ENCODE results near the gene OSMR.
A peak's percentile ranks its signal among the peaks of the same experiment; 100 is the strongest.

Gene OSMR

DNA sequence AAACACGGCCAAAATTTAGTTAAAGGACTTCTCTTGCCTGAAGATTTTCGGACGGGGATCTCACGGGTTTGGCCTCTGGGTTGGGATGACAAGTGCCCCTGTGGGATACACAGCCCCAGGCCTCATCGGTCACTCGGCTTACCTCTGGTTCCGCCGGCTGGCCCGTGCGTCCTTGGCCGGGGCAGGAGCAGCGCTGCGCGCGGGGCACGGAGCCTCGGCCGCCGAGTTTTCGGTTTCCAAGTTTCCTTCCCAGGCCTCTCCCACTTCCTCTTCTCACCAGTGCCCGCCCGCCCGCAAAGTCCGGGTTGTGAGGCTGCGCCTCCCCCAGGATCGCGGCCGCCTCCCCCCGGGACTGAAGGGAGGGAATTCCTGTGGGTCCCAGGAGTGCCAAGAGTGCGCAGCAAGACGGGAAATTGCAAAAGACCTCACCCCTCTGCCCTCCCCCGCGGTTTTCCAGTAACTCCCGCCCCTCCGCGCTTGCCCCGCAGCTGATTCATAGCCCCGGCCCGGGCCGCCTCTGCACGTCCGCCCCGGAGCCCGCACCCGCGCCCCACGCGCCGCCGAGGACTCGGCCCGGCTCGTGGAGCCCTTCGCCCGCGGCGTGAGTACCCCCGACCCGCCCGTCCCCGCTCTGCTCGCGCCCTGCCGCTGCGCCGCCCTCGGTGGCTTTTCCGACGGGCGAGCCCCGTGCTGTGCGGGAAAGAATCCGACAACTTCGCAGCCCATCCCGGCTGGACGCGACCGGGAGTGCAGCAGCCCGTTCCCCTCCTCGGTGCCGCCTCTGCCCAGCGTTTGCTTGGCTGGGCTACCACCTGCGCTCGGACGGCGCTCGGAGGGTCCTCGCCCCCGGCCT lies at the start of gene OSMR:
Gene OSMR, plus strand, starts transcription at position 487 of the 853 bp plus-strand sequence. CDS start 23,033 bp downstream, outside the sequence.
- DNase-seq = no peak

DNA sequence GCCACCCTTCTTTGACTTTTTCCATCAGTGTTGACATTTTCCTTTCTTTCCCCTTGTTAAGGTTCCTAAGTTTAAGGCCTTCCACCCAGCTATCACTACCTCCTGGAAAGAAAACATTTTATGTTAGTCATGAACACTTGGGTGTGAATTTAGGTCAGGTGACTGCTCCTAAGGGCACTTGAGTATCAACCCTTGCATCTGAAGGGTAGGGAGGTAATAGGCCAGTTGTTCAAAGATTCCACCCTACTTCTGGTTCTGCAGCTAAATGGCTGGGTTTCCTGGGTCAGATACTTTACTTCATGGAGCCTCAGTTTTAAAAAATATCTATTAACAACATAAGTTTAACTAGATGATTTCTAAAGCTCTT lies 49.1 kb upstream of the OSMR start:
- DNase-seq = no peak

DNA sequence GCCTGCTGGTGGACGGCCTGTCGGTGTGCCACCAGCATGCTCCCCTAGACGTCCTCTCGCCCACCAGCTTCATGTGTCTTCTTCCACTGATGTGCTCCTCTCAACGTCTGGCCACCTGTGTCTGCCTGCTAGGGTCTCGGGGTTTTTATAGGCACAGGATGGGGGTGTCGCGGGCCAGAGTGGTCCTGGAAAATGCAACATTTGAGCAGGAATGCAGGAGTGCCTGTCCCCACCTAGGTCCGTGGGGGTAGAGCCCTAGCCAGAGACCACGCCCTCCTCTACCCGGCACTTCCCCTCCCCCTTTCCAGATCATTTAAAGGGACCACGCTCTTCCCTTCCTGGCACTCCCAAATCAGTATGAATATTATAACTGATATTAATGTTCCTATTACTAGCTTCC lies 48.0 kb upstream of the OSMR start:
- DNase-seq = no peak

DNA sequence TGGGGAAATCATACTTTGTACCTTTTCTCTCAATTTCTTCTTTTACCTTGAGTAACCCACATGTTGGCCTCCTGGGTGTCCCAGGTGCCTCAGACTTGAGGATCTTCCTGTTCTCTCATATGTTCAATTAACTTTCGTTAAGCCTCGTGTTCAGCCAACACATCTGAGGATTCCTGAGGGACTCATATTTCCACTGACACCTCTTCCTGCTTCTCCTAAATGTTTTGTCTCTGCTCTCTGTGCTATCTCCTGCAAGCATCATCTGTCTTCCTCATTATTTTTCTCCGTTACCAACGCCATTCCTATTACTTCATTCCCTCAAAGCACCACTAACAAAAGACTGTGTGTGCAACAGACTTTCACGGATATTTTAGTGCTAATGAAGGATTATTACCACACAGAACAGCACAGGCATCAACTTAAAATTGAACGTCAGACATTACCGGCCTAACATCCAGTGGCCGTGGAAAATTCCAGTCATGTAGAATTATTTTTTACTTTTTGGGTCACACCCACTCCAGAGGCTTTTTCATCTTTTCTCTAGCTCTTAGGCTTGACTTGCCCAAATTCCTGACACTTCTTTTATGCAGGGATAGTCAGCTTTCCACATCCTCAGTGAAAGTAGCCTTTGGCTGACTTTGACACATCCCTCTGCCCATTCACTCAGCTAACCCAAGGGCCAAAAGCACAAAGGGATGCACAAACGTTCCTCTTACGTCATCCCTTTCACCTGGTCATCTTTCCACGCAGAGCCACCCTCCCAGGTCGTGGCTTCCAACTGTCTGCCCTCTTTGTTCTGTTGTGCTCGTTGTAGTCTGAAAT lies 46.0 kb upstream of the OSMR start:
- DNase-seq = no peak

DNA sequence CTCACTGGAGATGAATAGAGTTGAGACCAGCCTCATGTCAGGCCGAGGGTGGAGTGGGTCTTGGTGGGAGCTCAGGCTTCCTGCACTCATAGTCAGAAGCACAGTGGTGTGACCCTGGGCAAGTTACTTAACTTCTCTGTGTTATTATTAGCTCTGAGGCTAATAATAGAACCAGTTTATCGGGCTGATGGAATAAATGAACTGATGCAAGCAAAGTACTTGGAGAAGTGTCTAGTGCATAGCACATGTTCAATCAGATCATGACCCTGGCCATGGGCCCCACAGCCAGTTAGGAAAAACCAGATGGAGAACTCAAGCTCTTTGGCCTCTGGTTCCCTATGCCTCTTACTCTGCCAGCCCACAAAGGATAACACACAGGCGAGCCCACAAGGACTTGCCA lies 45.3 kb upstream of the OSMR start:
- DNase-seq = no peak

DNA sequence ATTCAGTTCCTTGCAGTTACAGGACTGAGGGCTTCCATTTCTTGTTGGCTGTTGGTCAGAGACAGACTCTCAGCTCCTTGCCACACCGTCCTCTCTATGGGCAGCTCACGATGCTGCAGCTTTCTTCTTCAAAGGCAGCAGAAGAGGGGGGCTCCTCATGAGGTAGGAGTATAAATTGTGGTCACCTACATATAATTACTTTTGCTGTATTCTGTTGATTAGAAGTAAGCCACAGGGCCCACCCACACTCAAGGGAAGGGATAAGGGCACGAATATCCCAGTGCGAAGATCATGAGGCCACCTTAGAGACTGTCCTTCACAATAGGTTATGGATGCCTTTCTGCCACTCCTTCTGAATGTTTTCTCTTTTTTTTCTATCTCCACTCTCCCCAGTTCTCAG lies 43.7 kb upstream of the OSMR start:
- DNase-seq = no peak

DNA sequence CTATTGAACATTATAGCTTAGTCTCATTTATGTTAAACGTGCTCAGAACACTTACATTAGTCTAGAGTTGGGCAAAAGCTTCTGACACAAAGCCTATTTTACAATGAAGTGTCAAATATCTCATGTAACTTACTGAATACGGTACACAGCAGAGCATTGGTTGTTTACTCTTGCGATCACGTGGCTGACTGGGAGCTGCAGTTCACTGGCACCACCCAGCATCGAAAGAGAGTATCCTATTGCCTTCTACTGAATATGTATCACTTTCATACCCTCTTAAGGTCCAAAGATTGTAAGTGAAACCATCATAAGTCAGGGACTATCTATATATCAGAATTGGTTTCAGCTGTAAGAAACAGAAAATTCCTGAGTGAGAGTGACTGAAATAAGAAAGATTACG lies 42.6 kb upstream of the OSMR start:
- DNase-seq = no peak

DNA sequence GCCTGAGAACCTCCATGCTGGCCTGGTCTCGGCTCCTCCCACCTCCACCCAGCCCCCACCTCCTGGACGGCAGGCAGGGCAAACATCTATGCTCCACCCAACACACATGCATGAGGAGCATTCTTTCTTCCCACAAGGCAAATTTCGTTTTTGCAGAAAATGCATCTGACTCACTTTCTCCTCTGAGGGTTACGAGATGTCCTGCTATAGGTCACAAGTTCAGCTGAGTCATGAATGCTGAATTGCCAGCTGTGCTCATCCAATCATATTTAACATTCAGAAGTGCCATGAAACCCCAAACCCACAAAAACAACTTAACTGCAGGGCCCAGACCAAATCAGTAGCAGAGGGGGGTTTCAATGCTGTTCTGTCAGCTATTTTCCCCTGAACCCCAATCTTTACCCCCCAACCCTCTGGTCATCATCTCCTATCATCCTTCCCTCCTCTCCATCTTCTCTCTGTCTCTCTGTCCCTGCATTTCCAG lies 39.0 kb upstream of the OSMR start:
- no peak for DNase-seq

DNA sequence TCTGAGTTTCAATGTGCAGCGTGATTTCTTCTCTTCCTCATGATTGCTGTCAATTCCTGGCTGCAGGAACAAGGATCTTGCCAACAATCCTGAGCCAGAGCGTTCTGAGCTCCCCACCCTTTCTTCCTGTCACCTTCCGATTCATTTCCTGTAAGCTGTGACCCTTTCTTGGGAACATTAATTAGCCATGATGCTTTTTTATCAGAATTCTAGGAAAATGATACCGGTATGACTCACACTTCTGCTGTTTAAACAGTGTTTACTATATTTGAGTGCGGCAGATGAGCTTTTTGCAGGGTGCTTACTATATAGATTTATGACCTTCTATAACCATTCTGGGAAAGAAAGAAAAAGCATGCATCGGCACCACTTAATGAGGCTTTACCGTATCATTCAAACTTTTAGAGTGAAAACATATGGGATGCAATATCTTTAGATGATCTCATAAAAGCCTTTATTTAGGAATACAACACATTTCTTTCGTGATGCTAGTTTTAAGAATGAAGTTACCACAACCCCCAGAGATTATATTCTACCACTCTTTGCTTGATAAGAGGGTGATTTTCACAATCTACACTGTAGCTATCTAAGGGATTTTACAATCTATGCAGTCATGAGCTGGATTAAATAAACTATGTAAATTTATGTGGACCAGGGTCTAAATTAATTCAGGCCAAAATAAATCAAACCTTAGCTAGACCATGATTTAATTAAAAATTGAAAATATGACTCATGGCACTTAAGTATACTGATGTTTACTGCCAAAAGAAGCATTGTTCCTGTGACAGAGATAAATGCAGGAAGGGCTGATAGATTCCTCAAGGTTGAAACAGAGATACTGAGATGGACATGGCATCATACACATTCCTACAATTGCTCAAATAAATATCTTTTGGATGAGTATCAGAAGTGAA lies 38.0 kb upstream of the OSMR start:
- DNase-seq = no peak

DNA sequence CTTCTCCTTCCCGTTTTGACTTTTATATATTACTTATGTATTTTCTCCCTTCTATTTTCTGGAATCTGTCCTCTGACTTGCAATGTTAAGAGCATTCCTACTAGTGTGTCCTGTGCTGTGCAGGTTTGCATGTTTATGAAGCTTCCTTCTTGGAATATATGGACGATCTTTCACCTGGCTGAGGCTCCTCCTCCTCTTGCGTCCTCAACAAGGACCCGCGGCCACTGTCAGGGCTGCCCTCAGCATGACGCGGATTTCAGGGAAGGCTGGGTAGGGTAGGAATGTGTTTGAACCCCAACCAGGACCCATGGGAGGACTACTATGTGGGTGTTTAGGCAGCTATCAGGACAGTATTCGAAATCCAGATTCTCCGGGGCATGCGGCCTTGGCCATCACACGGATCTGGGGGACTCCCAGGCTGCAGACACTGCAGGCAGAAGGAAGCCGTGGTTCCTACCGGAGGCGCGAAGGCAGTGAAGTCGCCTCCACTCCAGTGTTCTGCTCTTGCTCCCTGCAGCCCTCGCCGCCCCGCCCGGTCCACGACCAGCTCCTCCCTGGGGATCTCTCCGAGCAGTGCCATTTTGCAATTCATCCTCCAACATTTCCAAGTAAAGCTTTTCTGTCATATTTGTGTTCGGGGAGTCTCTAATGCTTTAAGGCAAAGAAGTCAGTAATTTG lies 37.0 kb upstream of the OSMR start:
- DNase-seq = no peak

DNA sequence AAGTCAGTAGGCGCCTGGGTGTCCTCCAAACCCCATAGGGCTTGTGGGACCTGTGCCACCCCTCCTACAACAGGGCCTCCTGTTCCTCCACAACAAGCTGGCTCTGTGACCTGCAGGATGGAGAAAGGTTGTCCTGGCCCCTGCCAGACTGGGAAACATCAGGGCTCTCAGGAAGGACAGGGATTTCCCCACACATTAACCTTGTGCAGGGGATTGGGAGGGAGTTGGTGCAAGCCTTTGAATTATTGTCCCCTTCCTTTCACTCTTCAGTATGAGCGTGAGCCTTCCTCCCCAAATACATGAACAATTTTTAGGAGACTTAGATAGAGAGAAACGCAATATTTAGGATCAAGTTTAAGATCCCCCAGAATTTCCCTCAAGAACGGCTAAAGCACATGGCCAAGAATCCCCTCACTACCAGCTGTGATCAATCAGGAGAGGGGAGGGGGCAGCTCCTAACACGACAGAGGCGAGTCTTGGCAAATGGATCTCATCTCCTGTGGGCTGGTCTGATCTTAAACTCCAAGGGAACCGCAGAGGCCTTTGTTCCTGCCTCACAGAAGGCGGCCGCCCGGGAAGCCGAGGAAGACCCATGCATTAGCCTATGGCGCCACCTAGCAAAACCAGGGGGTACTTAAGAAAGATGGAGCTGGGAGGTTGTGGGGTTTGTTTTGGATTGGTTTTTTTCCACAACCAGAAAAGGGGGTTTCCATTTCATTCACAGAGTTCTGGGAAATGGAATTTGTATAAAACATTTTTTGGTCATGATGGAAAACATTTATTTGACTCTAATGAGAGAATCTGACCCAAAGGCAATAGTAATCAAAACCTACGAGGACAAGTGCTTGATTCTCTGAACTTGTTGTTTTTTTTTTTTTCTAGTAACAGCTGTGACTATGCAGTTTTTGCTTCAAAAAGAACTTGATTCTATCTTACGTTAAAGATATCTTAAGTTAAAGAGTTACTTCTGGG lies 36.1 kb upstream of the OSMR start:
- DNase-seq = peak; percentile 58

DNA sequence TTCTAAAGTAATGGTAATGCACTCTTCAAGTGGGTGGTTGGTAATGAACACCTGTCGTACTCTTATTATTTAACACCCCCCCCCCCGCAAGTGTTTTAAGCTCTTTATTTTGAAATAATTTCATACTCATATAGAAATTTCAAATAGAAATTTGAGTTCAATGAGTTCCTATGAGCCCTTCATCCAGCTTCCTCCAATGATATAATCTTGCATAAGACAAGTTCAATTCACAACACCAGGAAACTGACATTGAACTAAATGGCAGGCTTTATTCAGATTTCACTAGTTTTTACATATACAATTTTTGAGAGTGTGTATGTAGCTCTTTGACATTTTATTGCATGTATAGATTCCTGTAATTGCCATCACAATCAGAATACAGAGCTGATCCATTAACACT lies 30.9 kb upstream of the OSMR start:
- no peak for DNase-seq

DNA sequence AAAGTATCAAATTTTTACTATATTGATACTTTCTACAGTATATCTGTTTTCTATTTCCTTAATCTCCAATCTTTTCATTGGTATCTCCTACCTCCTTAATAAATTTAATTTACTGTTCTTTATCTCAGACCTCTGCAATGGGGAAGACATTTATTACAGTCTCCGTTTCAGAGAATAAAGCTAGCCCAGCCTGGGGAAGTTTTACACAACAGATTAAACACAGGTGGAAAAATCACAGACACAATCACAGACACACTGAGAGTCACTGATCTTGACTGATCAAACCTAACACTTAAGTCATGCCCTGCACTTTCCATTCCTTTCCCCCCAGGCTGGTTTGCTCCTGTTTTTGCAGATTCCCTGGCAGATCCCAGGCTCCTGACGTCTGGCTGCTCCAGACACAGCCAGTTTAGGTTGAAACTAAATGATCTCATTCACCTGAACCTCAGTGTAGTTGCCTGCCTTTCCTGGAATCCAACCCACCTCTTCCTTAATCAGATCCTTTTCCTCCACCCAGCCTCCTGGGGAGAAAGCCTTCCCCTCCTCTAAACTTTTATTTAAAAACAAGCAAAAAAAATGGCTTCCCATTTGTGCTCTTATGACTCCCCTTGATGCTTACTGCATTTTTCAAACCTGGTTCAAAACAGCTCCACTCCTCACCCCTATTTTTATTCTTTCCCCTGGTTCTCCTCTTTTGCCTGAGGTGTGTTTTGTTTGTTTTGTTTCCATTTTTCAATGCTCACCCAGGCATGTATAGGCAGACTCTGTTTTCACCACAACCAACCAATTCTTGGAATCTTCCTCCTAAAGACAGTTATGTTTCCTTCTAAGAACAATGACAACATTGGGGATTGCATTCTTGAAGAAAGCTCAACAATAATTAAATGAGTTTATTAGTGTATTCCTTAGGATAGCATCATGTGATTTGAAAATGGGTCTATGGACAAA lies 29.5 kb upstream of the OSMR start:
- DNase-seq = no peak

DNA sequence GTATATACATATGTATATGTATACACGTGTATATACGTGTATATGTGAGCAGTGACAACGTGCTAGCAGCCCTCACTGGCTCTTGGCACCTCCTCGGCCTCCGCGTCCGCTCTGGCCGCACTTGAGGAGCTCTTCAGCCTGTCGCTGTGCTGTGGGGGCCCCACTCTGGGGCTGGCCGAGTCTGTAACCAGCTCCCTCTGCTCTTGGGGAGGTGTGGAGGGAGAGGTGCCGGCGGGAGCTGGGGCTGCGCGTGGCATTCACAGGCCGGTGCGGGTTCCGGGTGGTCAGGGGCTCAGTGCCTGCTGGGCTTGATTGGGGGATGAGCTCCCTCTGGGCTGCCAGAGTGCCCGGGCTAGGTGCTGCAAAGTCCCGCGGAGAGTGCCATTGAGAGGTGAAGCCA lies 24.1 kb upstream of the OSMR start:
- DNase-seq = no peak

DNA sequence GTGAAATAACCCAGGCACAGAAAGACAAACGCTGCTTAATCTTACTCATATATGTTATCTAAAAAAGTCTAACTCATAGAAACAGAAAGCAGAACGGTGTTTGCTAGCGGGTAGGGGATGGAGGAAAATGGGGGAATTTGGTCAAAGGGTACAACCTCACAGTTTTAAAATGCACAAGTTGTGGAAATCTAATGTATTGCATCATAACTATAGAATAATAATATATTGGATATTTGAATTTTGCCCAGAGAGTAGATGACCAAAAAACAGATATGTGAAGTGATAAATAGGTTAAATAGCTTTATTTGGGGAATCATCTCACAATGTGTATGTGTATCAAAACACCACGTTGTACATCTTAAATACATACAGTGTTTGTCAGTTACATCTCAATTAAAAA lies 22.3 kb upstream of the OSMR start:
- DNase-seq = no peak

DNA sequence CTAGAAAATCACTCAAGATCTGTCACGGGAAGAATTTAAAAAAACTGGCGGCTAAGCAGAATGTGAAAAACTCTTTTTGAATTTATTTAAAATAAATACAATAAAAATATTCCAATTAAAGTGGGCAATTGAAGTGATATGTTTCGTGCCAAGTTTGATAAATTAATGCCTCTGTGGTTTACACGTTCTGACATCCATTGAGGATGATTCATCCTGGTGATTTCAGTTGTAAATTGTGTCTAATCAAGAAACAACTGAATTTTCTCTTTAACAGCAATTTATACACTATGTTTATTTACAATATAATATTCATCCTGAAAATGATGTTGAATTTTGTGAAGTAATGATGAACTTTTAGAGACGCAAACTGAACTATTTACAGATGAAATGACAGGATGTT lies 21.0 kb upstream of the OSMR start:
- no peak for DNase-seq

DNA sequence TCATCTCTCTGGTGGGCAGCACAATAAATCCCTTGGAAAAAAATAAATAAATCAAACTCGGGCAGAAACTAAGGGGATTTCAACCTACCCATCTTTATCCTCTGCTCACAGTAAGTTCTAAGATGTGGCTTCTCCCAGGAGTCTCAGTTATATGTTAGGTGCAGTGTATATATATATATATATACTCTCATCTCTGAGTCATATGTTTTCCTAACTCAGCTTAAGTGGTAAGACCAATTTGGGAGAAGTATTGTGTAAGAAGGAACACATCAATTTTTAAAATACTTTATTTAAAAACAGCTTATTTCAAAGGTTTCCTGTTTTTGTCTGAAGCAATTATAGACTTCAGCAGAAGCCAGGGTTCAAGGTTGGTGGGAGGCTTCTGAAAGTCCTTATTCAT lies 20.3 kb upstream of the OSMR start:
- DNase-seq = no peak

DNA sequence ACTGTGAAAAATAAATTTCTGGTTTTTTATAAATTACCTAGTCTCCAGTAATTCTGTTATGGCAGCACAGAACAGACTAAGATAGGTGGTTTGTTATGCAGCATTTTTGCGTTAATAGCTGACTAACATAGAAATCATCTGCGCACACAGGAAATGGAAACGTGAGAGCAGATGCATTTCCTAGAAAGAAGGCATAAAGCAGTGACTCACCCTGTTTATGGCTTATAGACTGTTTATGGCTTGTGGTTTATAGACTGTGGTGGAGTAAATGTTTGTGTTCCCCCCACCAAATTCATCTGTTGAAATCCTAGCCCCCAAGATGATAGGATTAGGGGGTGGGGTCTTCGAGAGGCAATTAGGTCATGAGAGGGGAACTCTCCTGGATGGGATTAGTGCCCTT lies 18.3 kb upstream of the OSMR start:
- DNase-seq = no peak

DNA sequence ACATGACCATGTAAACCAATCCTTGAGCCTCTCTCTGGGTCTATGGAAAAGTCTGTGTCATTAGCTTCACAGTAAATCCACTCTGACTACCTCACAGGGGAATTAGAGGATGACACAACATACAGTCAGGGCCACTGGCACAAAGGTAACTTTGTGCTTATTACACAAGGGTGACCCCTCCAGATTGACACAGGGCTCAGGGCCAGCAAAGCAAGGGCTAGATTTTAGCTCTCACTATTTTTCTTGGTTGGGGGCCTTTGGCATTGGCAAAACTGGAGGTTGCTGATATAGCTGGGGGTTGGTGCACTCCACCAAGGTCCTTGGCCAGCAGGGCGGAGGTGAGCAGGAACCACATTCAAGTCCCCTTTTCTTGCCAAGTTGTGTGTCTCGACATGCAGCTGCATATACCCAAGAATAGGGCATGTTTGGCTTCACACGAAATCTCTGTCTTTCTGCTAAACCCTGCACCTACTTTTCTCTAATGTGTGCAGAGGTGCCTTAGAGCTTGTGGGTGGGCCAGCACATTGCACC lies 15.2 kb upstream of the OSMR start:
- no peak for DNase-seq

DNA sequence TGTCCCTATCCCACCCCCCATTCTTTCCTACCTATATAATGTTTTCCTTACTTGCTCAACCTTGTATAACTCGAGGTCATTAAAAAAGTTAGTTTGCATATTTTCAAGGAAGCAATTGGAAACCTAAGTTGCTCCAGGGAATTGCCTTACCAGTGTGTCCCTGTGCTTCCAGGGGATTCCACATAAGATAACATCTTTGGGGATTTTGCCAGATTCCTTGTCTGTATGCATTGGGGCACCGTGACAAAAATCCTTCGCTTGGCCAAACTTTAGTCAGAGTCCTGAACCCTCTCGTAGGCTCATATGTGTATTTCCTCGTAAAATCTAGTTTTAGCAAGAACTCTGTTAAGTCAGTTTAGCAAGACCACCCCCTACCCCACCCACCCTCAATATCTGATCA lies 14.7 kb upstream of the OSMR start:
- DNase-seq = no peak

All from NCI-H187 treated with DMSO at 0.1 percent for 48 hours (cell line).